ENCODE measurements around the gene TGFBR3L.

The TGFBR3L gene

DNA sequence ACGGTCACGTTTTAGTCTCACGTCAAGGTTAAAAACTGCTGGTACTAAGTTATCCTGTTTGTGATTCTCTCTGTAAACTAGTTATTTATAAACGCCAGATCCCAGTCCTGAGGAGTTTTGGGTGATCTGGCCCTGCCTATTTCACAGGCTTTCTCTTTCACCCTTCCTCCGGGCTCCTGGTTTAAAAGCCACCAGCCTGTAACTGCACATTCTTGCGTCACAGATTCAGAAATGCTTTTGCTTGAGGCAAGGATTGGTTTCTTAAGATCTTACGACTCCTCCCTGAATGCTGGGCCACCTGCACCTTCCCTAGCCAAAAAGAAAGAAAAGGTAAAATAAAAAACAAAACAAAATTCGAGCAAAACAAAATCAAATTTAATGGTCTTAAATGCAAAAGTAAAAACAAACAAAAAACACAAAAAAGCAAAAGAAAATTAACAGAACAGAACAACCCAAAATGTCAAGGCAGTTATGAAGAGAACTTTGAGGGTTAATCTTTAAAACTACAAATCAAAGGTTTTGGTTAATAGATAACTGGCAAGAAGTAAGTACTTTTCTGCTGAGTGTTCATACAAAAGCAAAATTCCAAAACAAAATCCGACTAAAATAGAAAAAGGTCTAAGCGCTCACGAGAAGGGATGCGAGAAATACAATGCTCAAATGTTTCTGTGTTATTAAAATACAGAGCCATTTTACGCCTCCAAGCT lies 47.4 kb downstream of the TGFBR3L start:
- no peak for DNase-seq

DNA sequence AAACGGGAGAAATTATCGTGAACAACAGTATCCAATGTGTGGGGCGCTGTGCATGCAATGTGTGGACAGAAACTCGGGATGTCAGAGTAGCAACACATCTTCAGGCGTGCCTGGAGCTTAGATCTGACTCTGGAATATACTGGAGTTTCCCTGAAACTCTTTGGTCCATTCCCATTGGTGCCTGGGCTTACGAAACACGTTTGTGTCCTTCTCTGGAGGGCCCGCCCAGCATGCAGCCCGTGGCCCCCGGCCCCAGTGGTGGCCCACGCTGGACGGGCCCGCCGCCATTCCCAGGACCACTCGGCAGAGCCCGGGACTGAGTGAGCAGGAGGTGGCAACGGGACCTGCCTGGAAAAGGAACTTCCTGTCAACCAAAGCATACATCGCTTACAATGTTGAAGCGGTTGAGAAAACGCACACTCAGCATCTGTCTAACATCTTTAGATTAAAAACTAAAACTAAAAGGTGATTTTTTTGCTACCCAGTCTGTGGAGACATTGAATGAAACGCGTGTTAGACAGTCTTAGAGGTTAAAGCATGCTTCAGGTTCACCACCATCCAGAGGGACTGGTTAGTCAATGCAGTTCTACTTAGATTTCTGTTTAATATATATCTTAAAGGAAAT lies 48.1 kb downstream of the TGFBR3L start:
- no peak for DNase-seq

DNA sequence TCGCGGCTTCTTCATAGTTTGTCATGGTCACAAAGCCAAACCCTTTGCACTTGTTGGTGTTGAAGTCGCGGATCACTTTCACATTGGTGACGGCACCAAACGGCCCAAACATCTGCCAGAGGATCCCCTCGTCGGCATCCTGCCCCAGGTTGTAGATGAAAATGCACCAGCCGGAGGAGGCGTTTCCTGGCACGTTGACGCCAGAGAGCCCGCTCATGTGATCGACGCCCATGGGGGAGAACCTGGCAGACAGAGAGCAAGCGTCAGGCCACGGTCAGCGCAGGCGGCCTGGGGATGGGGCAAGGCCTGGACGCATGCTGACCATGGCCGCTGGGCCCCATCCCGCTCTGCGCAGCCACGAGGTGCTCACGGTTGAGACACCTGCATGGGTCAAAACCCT lies 48.9 kb downstream of the TGFBR3L start:
- no peak for DNase-seq

DNA sequence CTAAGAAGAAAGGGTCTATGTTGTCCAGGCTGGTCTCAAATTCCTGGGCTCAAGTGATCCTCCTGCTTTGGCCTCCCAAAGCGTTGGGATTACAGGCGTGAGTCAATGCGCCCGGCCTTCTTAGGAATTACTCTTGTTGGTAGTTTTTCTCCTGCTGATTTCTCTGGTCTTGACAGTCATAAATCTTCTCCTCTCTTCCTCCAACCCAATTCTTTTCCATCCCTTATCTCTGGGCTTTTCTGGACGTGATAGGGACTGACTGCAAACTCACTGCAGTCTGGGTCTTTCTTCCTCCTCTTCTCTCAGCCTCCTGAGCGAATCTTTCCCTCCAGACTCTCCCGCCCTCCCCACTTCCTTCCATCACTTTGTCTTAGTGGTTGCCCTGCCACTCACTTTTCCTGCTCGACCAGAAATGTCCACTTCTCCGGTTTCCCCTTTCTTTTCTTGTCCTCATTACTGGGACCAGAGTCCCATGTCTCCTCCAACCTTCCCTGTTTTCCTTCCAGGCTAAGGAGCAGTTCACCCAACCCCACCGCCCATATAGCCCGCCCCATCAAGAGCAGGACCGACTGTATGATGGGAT lies 50.7 kb downstream of the TGFBR3L start:
- no peak for DNase-seq

DNA sequence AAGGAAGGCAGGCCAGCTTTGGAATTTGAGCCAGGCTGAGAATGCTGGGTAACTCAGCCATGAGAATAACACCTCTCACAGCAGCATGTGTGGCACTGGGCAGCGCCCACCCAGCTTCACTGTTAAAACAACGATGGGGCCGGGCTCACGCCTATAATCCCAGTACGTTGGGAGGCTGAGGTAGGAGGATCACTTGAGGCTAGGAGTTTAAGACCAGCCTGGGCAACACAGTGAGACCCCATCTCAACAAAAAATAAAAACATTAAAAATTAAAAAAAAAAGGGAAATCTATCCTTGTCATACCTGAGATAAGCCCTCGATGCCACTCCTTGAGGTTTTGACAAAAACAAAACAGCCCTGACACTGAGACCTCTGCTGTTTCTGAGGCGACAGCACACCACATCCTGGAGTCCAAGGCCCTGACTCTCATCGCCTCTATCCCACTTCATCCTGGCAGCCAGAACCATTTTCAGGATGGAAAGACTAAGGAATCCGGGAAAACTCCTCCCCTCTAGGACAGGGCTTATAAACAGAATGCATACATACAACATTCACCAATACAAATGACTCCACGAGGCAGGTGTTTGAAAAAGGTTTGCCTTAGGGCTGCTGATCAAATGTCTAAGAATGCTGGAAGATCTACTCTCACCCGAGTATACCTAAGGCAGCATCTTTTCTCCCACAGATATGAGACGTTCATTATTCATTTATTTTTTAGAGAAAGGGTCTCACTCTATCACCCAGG lies 51.5 kb downstream of the TGFBR3L start:
- no peak for DNase-seq

DNA sequence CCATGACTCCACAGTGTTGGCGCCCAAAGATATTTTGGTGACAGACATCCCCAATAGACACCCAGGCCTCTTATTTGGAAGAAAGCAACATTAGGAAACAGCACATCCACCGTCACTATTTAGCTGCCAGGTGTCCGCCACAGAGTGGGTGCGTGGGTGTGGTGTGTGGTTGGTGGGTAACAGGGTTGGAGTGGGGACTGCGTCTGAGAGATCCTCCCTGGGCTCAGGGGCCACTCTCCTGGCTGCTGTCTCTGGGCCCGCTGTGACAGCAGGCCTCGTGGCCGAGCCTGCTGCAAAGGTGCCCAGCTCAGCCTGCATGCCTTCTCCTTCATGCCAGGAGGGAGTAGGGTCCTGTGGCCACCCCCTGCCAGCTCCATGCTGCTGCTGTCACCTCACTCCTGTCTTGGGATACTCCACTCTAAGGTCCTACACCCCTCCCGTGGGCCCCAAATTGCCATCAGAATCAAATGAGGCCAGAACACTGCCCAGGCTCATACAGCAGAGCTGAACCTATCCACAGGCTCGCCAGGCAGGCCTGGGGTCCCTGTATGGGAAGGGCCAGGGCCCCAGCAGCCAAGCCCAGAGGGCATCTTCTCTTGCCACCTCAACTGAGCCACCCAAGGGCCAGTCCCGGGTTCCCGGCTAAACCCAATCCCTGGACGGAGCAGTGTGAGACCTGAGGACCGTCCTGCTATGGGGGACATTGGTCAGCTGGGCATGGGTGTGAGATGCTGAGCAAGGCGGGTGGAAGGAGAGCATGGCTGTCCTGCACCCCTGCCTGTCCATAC lies 53.6 kb downstream of the TGFBR3L start:
- DNase-seq, result no peak
